Measurements from ENCODE around the gene PPM1M.
A peak's percentile ranks its signal among the peaks of the same experiment; 100 is the strongest.

Gene PPM1M

DNA sequence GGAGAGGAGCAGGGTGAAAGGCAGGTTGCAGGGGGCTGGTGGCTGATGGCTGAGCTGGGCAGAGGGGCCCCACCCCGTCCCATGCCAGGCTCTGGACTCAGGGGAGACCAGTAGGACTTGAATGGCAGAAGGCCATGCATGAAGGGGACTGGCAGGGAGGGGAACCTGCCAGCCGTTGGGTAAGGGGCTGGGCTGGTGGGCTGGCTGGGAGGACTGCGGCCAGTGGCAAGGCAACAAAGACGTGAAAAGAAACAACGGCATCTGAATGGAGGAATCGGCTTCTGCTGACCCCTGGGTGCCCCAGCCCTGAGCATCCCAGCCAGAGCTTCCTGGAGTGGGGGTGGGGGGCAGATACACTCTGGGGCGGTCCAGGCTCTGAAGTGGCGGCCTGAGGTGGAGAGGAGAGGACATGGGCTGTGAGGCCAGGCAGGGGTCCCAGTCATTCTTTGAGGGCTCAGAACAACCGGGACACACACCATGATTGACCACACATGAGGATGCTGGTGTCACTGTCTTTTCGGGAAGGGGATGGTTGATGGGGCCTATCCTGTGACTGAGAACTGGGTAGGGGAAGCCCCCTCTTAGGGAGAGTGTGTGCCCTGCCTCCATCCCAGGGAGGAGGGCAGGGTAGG is 53.8 kb downstream of the PPM1M start:
- H3K27me3 ChIP-seq = no peaks in the 10 kb centered on the region
- no peak overlapping the region for H3K9ac ChIP-seq
- no peak overlapping the region for H3K27ac ChIP-seq
- H3K4me3 ChIP-seq = no peak overlapping the region
- peak overlapping the region; percentile 77 for H3K4me2 ChIP-seq
- H3K4me1 ChIP-seq = peaks cover 40% of the 10 kb centered on the region
- TF ChIP-seq Cebpa-rat (IDR thresholded peaks at IDR 0.05) = no peak
- H4K20me1 ChIP-seq = no peaks in the 10 kb centered on the region; the same call in 1 of the 2 replicates
- no peaks in the 10 kb centered on the region; the same call in 1 of the 2 replicates for H3K36me3 ChIP-seq
- no peaks in the 10 kb centered on the region for H3K9me3 ChIP-seq

All from BLaER1 (cell line).